Measurements from ENCODE around the gene RBM12.

- no peak for TF ChIP-seq POLR2A (IDR thresholded peaks at IDR 0.05; ENCODE audit: low read length)
- TF ChIP-seq GATA1 (IDR thresholded peaks at IDR 0.05; ENCODE audit: low read depth, low read length): no peak
These were observed 30.6 kb upstream of the RBM12 start for GRCh38 chr20:35695245-35695749.
